Activated gamma-delta T cell treated with Interleukin-2 at 50 U/mL for 16 hours (primary cell): ENCODE data around the gene HSPA1A.
"Not testable (repeated sequence)": the region's sequence is repeated elsewhere in the genome, so short reads cannot be mapped to it uniquely, and the experiment has no call there.

Source experiments
- DNase-seq: peaks from one replicate; pipeline ENCODE4 v3.0.0-alpha.2; 2020

HSPA1A gene

GRCh38 chr6:31781244-31782125 lies 33.9 kb upstream of the HSPA1A start:
- DNase-seq, result no peak

DNA sequence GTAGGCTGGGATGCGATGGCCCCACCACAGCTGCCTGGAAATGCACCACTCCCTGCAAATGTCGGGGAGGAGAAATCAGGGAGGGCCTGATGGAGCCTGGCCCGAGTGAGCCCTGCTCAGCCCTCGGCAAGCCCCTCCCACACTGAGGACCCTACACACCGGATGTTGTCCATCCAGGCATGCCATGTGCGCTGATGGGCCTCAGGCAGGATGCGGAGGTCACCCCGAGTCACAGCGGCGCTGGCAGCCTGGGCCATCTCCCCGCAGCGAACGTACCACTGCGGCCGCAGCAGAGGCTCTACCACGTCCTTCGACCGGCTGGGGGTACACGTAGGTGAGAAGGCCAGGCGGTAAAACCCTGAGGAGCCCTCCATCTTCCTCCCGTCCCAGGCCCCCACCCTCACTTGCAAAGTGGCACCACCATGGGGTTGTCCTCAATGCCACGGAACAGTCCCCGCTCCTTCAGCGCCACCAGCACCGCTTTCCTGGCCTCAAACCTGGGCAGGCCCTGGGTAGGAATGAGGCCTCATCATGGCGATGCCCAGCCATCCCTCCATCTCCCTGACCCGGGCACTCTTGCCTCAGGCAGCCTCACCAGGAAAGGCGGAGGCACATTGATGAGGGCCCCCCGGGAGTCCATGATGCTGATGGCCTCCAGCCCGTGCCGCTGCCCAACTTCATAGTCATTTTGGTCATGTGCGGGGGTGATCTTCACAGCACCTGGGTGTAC lies 33.1 kb upstream of the HSPA1A start:
- DNase-seq, result no peak

DNA sequence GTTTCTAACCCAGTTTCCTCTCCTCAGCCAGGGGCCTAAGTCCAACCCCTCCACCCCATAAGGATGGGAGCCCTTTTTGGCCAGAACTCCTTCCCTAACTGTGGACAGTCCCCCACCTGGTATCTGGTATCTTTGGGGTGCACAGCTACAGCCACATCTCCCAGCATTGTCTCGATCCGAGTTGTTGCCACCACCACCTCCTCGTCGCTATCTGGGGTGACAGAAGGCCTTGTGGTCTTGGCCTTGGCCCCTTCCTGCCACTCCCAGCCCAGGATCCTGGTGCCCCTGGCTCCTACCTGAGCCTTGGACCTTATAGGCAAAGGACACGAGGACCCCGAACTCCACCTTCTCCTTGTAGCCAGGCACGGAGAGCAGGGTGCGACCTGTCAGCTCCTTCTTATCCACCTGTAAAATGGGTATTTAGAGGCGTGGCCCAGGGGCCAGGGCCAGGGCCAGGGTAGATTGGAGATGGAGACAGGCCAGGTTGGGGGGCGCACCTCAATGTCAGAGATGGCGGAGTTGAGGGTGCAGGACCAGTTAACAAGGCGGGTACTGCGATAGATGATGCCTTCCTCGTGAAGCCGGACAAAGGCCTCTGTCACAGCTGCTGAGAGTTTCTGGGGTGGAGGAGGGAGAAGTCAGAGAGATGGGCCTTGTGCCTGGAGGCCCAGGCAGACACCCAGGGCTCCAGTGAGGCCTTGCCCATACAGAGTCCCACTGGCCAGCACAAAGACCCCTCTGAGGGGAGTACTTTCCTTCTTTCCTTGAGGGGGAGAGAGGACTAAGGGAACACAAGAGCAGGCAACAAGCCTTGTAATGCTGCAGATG lies 31.0 kb upstream of the HSPA1A start:
- no peak for DNase-seq

- no peak for DNase-seq
Observed at GRCh38 chr6:31785475-31785874, 29.9 kb upstream of the HSPA1A start.

- DNase-seq, result no peak
Observed at GRCh38 chr6:31791324-31792089, 23.8 kb upstream of the HSPA1A start.

- DNase-seq, result no peak
Observed at GRCh38 chr6:31792090-31792374, 23.3 kb upstream of the HSPA1A start.

GRCh38 chr6:31792761-31793171 lies 22.6 kb upstream of the HSPA1A start:
- no peak for DNase-seq

DNA sequence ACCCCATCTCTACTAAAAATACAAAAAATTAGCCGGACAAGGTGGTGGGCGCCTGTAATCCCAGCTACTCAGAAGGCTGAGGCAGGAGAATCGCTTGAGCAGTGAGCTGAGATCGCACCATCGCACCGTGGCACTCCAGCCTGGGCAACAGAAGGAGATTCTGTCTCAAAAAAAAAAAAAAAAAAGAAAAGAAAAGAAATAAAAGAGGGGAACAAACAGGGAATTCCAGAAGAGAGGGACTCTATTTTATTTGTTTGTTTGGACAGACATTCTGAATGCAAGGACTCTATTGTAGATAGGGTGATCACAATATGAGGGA lies 21.5 kb upstream of the HSPA1A start:
- not testable (repeated sequence) for DNase-seq

GRCh38 chr6:31794294-31794865 lies 21.0 kb upstream of the HSPA1A start:
- DNase-seq, result no peak

DNA sequence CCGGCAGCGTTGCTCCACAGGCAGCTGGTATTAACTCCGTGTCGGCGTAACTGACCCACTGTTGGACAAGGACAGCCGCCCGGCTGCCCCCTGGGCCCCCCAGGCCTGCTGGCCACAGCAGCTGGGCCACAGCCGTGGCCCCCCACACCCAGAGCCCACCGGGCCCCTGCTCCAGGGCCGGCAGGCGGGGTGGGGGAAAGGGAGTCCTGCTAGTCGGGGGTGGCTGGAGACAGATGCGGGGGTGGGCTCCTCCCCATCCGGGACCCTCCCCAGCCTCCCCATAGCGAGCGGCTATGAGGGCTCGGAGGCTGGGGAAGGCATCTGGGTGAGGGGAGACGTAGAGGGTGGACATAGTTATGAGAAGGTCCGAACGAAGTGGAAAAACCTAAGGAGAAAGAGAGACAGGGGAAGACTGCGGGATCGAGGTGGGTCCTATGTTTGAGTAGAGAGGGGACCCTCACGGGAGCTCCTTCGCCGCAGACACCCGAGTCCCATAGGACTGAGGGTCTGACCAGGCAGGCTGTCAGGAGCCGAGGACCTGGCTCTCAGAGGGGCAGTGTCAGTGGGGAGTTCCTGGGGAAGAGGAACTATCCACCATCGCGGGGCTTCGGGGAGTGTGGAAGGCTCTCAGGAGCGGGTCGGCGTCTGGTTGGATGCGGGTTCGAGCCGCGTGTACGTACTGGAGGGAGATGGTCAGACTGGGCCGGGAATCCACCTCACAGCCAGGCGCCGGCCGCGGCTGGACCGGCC lies 20.3 kb upstream of the HSPA1A start:
- DNase-seq, result no peak

DNA sequence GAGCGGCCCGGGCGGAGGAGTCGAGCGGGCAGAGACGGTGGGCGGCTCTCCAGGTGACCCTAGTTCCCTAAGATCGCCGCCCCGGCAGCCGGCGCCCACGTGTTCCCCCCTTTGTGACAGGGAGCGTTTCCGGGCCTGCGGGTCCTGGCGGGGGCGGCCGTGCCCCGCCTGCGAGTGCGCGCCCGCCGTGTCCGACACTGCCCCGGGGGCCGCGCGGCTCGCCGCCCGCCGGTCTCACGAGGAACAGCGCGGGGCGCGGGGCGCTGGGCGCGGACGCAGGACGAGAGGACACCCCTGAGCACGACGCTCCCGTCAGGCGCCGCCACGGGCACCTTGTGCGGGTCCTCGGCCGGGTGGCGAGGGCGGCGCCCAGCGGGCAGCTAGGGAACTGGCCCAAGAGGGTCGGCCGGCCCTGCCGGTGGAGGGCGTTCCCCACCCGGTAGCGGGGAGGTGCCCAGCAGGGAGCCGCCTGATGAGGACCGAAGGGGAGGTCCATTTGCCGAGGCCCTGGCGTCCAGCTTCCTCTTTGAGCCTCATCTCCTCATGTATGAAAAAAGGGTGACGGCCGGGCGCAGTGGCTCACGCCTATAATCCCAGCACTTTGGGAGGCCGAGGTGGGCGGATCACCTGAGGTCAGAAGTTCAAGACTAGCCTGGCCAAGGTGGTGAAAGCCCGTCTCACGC lies 19.6 kb upstream of the HSPA1A start, which contains the start of gene VARS1:
Gene VARS1, minus strand, starts transcription at position 137 of the 683 bp plus-strand sequence. CDS start 535 bp downstream, outside the sequence.
- DNase-seq, result peak; percentile 81

DNA sequence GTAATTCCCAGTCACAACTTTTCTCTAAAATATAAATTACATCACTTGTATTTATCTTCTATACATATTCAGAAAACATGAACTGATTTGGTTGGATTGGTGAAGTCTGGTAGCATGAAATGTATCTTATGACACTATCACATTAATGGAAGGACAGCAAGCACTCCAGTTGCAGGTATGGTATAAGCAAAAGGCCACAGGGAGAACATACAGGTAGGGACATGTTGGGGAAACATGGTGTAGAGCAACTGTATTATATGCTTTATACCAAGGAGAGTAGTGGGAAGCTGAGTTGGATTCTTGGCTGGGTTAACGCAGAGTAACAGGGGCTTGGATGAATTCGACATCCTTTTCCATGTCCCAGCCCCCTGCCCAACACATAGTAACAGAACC lies 18.4 kb upstream of the HSPA1A start:
- DNase-seq, result no peak

DNA sequence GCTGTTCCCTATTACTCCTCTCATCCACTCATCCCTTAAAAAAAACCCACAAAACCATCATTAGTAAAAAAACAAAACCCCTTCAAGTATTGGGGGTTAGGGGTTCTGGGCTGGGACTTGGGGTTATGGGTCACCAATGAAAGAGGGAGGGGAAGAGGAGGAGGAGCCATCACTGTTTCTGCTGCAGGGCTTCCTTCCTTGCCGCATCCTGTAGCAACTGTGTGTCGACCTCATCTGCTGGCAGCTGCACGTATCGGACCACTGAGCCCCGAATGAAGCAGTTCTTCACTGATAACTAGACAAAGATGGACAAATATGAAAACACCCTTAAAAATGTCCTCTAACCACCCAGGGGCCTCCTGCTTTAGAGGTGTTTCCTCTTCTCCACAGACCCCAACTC lies 17.8 kb upstream of the HSPA1A start:
- peak; percentile 44 for DNase-seq

- no peak for DNase-seq
Observed at GRCh38 chr6:31799781-31800180, 15.6 kb upstream of the HSPA1A start.

DNA sequence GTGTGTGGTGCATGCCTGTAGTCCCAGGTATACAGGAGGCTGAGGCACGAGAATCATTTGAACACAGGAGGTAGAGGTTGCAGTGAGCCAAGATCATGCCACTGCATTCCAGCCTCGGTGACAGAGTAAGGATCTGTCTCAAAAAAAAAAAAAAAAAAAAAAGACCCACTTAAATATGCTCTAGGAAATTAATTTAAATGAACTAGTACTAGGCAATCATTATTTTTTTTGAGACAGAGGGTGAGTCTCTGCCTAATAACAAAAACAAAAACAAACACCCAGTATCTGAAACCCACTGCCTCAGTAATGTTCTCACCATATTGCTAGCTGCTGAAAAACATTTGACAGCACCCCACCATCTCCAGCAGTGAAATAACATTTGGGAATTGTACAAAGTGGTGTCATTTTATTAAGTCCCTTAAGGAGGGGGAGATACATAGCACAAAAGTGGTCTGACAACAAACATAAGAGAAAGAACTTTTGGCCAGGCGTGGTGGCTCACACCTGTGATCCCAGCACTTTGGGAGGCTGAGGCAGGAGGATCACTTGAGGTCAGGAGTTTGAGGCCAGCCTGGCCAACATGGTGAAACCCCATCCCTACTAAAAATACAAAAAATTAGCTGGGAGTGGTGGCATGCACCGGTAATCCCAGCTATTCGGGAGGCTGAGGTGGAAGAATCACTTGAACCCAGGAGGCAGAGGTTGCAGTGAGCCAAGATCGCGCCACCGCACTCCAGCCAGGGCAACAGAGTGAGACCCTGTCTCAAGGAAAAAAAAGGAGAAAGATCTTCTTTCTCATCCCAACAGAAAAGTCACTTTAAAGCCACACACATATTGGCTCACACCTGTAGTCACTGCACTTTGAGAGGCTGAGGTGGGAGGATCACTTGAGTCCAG lies 14.1 kb upstream of the HSPA1A start:
- not testable (repeated sequence) for DNase-seq

DNA sequence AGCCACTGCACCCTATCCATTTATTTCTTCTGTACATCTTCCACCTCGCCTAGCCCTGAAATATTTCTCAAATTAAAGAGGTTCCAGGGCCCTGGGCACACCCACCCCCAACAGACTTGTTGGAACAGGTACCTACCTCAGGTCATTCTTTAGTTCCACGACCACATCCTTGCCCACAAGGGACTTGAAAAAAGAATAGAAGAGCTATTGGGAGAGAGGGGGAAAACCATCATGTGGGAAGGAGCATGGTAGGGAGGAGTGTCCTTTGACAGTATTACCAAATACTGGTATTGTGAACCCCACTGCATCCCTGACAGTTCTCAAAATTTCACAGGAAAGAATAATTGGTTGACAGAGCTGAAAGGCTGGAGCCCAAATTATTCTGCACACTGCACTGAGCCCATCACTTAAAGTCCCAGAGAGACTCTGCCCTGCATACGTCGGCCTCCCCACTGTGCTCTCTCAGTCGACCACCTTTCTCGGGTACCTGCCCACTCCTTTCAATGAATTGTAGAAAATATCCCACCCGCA lies 9.3 kb upstream of the HSPA1A start:
- DNase-seq, result no peak

DNA sequence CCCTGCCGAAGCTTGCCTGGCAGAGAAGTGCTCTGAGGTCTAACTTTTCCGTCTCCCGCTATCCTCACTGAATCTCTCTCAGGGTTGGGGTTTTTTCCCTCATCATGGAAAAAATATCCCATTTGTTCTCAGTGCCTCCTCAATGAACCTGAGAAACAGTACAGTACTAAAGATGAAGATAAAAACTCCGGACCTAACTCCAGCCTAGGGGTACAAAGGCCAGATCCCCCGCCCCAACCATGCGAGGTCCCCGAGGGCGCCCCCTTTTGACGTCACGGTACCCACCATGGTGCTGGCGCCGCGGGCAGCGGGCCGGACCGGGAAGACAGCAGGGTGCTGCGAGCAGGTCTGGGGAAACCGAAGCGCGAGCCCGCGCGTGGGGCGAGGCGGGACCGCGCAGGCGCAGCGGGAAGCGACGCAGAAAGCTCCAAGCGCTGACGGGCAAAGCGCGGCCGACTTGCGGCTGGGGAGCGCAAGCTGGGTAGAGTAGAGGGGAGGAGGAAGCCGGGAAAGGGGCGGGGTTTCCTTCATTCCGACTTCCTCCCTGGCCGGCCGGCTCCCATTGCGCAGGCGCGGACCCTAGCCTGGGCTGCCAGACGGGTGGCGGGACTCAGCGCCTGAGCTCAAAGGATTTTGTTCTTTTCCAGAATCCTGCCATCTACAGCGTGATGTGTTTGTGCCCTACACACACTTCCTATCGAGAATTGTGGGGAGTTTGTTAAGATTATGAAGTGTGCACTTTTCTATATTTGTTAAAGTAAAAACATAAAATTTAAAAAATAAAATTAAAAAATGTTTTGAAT lies 8.7 kb upstream of the HSPA1A start, which contains the start of gene LSM2:
Gene LSM2, minus strand, starts transcription at position 497 of the 803 bp plus-strand sequence. Its CDS starts 209 bp downstream, at position 288.
- DNase-seq, result peak; percentile 95

DNA sequence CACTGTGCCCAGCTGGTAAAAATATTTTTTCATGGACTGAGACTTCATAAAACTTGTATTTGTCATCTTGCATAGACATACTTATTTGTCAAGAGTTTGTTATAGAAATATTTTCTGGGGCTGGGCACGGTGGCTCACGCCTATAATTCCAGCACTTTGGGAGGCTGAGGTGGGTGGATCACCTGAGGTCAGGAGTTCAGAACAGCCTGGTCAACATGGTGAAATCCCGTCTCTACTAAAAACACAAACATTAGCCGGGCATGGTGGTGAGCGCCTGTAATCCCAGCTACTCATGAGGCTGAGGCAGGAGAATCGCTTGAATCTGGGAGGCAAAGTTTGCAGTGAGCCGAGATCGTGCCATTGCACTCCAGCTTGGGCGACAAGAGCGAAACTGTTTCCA lies 6.7 kb upstream of the HSPA1A start:
- DNase-seq, result not testable (repeated sequence)

GRCh38 chr6:31811645-31812044 lies 3.7 kb upstream of the HSPA1A start:
- no peak for DNase-seq
